Activated naive CD8-positive, alpha-beta T cell treated with anti-CD3 and anti-CD28 coated beads for 36 hours (primary cell): ENCODE measurements around the gene TFAP2C. TPM values are rescaled to one million over a fixed set of nuclear protein-coding genes. Genes with fewer than 3 reads are reported as not detected.
"Not testable (repeated sequence)": the region's sequence is repeated elsewhere in the genome, so short reads cannot be mapped to it uniquely, and the experiment has no call there.

ENCODE experiments used
- DNase-seq: peaks from one replicate; pipeline ENCODE4 v3.0.0; 2021
- H3K27ac Mint-ChIP-seq: one replicate; pipeline ENCODE4 v1.8.0; 2022; ENCODE audit warnings: mild to moderate bottlenecking, moderate library complexity, mixed read lengths
- H3K27me3 Mint-ChIP-seq: one replicate; pipeline ENCODE4 v1.8.0; 2022; ENCODE audit warnings: mild to moderate bottlenecking, mixed read lengths
- H3K36me3 Mint-ChIP-seq: one replicate; pipeline ENCODE4 v1.8.0; 2021; ENCODE audit warnings: mild to moderate bottlenecking, mixed read lengths
- H3K4me1 Mint-ChIP-seq: one replicate; pipeline ENCODE4 v1.8.0; 2021; ENCODE audit warnings: mixed read lengths
- H3K4me3 Mint-ChIP-seq: one replicate; pipeline ENCODE4 v1.8.0; 2022; ENCODE audit warnings: mild to moderate bottlenecking, moderate library complexity, mixed read lengths
- H3K9me3 Mint-ChIP-seq: one replicate; pipeline ENCODE4 v1.8.0; 2022; ENCODE audit warnings: mixed read lengths
- total RNA-seq, 2 experiments: library from RNA; stranded (reverse); gene quantifications; one replicate each; pipeline ENCODE4 v1.2.3, GENCODE V29; 2021

Gene TFAP2C
- total RNA-seq, 2 experiments from 2014 or later: not detected

DNA sequence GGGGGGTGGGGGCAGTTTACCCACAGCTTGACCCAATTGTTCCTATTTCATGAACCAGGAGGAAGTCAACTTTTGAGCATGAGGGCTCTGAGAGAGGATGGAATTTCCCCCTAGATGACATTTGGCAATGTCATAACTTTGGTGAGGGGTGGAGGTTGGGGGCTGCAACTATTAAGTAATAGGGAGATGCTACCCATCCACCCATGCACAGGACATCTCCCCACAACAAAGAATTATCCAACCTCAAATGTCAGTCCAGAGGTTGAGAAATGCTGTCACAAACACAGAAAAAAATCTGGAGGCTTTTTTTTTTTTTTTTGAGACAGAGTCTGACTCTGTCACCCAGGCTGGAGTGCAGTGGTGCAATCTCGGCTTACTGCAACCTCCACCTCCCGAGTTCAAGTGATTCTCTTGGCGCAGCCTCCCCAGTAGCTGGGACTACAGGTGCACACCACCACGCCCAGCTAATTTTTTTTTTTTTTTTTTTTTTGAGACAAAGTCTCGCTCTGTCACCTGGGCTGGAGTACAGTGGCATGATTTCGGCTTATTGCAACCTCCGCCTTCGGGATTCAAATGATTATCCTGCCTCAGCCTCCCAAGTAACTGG is 29.3 kb downstream of the TFAP2C start:
- H3K27me3 Mint-ChIP-seq, H3K27ac Mint-ChIP-seq, H3K9me3 Mint-ChIP-seq, H3K4me1 Mint-ChIP-seq, DNase-seq, H3K4me3 Mint-ChIP-seq, H3K36me3 Mint-ChIP-seq: not testable (repeated sequence)

DNA sequence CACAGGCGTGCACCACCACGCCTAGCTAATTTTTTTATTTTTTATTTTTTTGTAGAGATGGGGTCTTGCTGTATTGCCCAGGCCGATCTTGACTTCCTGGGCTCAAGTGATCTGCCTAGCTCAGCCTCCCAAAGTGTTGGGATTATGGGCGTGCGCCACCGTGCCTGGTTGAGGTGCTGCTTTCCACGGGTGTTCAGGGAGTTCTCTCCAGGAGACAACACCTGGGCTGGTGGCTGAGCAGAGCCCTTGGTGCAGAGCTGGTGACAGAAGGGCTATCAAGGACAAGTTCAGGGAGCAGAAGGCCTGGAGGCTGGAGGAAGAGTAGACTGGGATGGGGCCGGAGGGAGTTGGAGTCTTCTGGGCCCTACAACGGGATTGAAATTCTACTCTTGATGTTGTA is 34.6 kb downstream of the TFAP2C start:
- Mint-ChIP-seq H3K4me3 (no peak overlapping the region), H3K36me3 (no peaks in the 10 kb centered on the region), H3K27ac (no peak overlapping the region), H3K4me1 (no peaks in the 10 kb centered on the region), H3K9me3 (no peaks in the 10 kb centered on the region), H3K27me3 (peaks cover 4% of the 10 kb centered on the region)
- DNase-seq: no peak

- H3K27me3 Mint-ChIP-seq: peaks cover 4% of the 10 kb centered on the region
- H3K4me1 Mint-ChIP-seq: no peaks in the 10 kb centered on the region
- no peaks in the 10 kb centered on the region for H3K9me3 Mint-ChIP-seq
- no peak for DNase-seq
- no peak overlapping the region for H3K4me3 Mint-ChIP-seq
- H3K27ac Mint-ChIP-seq: no peak overlapping the region
- no peaks in the 10 kb centered on the region for H3K36me3 Mint-ChIP-seq
These were observed 35.7 kb downstream of the TFAP2C start for GRCh38 chr20:56664796-56665195.

GRCh38 chr20:56665806-56666205 is 36.7 kb downstream of the TFAP2C start:
- no peak for DNase-seq
- Mint-ChIP-seq H3K4me3 (no peak overlapping the region), H3K27ac (no peak overlapping the region), H3K9me3 (no peaks in the 10 kb centered on the region), H3K36me3 (no peaks in the 10 kb centered on the region), H3K4me1 (no peaks in the 10 kb centered on the region), H3K27me3 (peaks cover 4% of the 10 kb centered on the region)

- H3K4me3 Mint-ChIP-seq: no peak overlapping the region
- no peaks in the 10 kb centered on the region for H3K4me1 Mint-ChIP-seq
- H3K36me3 Mint-ChIP-seq: no peaks in the 10 kb centered on the region
- H3K27me3 Mint-ChIP-seq: peaks cover 4% of the 10 kb centered on the region
- no peaks in the 10 kb centered on the region for H3K9me3 Mint-ChIP-seq
- DNase-seq: no peak
- H3K27ac Mint-ChIP-seq: no peak overlapping the region
These were observed 44.3 kb downstream of the TFAP2C start for GRCh38 chr20:56673450-56673849.

DNA sequence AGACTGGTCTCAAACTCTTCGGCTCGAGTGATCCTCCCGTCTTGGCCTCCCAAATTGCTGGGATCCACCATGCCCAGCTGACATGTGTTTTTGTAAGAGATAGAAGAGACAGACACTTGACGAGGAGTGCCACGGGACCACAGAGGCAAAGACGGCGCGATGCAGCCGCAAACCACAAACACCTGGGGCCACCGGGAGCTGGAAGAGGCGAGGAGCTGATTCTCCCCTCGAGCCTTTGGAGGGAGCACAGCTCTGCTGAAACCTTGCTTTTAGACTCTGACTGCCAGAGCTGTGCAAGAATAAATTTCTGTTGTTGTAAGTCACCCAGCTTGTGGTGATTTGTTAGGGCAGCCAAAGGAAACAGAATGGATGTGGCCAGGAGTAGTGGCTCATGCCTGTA is 46.9 kb downstream of the TFAP2C start:
- H3K9me3 Mint-ChIP-seq: no peaks in the 10 kb centered on the region
- DNase-seq: no peak
- H3K36me3 Mint-ChIP-seq: no peaks in the 10 kb centered on the region
- H3K27ac Mint-ChIP-seq: no peak overlapping the region
- no peaks in the 10 kb centered on the region for H3K4me1 Mint-ChIP-seq
- H3K27me3 Mint-ChIP-seq: peaks cover 4% of the 10 kb centered on the region
- no peak overlapping the region for H3K4me3 Mint-ChIP-seq

GRCh38 chr20:56676679-56677078 is 47.6 kb downstream of the TFAP2C start:
- no peak overlapping the region for H3K4me3 Mint-ChIP-seq
- no peaks in the 10 kb centered on the region for H3K36me3 Mint-ChIP-seq
- DNase-seq: no peak
- no peaks in the 10 kb centered on the region for H3K4me1 Mint-ChIP-seq
- H3K27ac Mint-ChIP-seq: no peak overlapping the region
- peaks cover 4% of the 10 kb centered on the region for H3K27me3 Mint-ChIP-seq
- no peaks in the 10 kb centered on the region for H3K9me3 Mint-ChIP-seq

DNA sequence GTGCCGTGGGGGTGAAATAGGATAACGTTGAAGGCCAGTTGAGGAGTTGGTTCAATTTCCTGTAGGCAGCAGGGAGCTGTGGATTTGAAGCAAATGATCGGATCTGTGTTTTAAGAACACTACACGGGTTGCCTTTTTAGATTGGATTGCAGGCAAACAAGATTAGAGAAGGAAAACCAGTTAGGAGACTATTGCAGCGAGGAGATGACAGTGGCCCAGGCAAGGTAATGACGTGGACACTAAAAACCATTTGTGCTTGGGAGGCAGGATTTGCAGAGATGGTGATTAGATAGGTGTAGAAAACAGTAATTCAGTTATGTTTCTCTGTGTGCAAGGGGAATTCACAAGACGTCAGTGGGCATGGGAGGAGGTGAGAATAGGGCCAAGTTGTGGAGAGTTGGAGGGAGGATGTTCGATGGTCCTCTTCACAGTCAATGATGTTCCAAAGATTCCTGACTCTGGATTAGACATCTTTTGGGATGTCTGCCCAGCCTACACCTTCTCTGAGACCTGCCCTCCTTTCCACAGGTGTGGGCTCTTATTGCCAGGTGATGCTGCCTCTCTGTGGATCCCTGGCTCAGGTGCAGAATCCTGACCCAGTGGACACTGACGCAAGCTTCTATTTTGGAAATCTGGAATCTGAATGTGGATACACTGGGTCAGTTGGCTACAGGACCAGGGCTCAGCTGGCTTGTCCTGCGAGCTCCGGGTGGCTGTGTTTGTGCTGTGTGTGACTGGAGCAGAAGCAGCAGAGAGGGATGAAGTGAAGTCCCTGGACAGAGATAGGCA is 54.2 kb downstream of the TFAP2C start:
- H3K9me3 Mint-ChIP-seq: no peaks in the 10 kb centered on the region
- H3K27ac Mint-ChIP-seq: no peak overlapping the region
- DNase-seq: no peak

DNA sequence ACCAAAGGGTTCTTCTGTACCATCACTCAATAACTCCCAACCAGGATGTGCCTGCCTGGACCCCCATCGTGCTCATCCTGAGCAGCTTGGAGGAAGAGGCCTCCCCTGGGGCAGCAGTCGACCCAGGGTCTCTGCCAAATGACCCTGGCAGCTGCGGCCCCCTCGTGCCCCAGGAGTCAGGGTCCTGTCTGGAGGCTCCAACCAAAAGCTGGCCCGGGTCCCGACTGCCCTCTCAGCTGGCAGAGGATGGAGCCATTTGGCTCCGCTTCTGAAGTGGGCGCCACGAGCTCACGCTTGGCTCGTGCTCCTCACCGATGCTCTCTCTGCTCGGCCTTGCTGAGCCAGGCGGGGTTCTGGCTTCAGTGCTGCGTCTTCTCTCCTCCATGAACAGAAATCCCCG is 56.8 kb downstream of the TFAP2C start:
- Mint-ChIP-seq H3K27me3 (peaks cover 9% of the 10 kb centered on the region), H3K36me3 (no peaks in the 10 kb centered on the region), H3K4me3 (no peak overlapping the region)

More for the DNA sequence above, 54.2 kb downstream of the TFAP2C start:
- Mint-ChIP-seq H3K4me3 (no peak overlapping the region), H3K4me1 (no peaks in the 10 kb centered on the region), H3K36me3 (no peaks in the 10 kb centered on the region), H3K27me3 (peaks cover 4% of the 10 kb centered on the region)

GRCh38 chr20:56687061-56687460 is 58.0 kb downstream of the TFAP2C start:
- H3K27ac Mint-ChIP-seq: no peak overlapping the region
- H3K27me3 Mint-ChIP-seq: peaks cover 9% of the 10 kb centered on the region
- no peaks in the 10 kb centered on the region for H3K36me3 Mint-ChIP-seq
- no peaks in the 10 kb centered on the region for H3K9me3 Mint-ChIP-seq
- no peak for DNase-seq
- H3K4me1 Mint-ChIP-seq: no peaks in the 10 kb centered on the region
- H3K4me3 Mint-ChIP-seq: no peak overlapping the region

More for the DNA sequence above, 56.8 kb downstream of the TFAP2C start:
- Mint-ChIP-seq H3K27ac (no peak overlapping the region), H3K9me3 (no peaks in the 10 kb centered on the region), H3K4me1 (no peaks in the 10 kb centered on the region)
- DNase-seq: no peak

- Mint-ChIP-seq H3K27me3 (peaks cover 9% of the 10 kb centered on the region), H3K4me1 (no peaks in the 10 kb centered on the region), H3K36me3 (no peaks in the 10 kb centered on the region), H3K9me3 (no peaks in the 10 kb centered on the region), H3K4me3 (no peak overlapping the region), H3K27ac (no peak overlapping the region)
- no peak for DNase-seq
These were observed 59.0 kb downstream of the TFAP2C start for GRCh38 chr20:56688106-56688505.

Other genes starting within 250 kb of the TFAP2C start
- gene AURKA, start 237.1 kb upstream of the TFAP2C start, total RNA-seq: 10 to 100 TPM; 83.6 to 85.1 TPM
- gene CSTF1, start 236.7 kb upstream of the TFAP2C start, total RNA-seq: 10 to 100 TPM; 66.4 to 69.8 TPM
- gene CASS4, start 217.0 kb upstream of the TFAP2C start, total RNA-seq: 1 to 10 TPM; 3.0 to 3.4 TPM
- 10 to 100 TPM; 70.3 to 76.3 TPM for gene RTF2, start 160.7 kb upstream of the TFAP2C start, total RNA-seq
- gene FAM209A, start 104.6 kb upstream of the TFAP2C start, total RNA-seq: under 1 TPM; 0.24 to 0.62 TPM
- gene FAM209B, start 96.1 kb upstream of the TFAP2C start, total RNA-seq: under 1 TPM in 1 of 2 experiments, not detected in 1; 0.60 TPM